Glomerular endothelial cell (primary cell): ENCODE measurements around the gene NCK2. TPM values are rescaled to one million over a fixed set of nuclear protein-coding genes. Genes with fewer than 3 reads are reported as not detected.
"Not testable (repeated sequence)": the region's sequence is repeated elsewhere in the genome, so short reads cannot be mapped to it uniquely, and the experiment has no call there.

Experiments
- DNase-seq: peaks from one replicate; pipeline ENCODE4 v3.0.0-alpha.2; 2011; ENCODE audit warnings: low read depth, low spot score; ENCODE audit errors: extremely low read depth
- total RNA-seq: library from RNA; depleted of rRNA; stranded (reverse); fragments of >200 nt; gene quantifications from 2 replicates; pipeline ENCODE4 v1.2.3, GENCODE V29; 2015

The NCK2 gene
- total RNA-seq, 1 donor from 2014 or later: 44.5 TPM

GRCh38 chr2:105883911-105884694 is 139.4 kb downstream of the NCK2 start:
- DNase-seq: no peak

- no peak for DNase-seq
Measured at GRCh38 chr2:105885456-105885855, 140.7 kb downstream of the NCK2 start.

- DNase-seq: no peak
Measured at GRCh38 chr2:105886029-105886454, 141.3 kb downstream of the NCK2 start.

GRCh38 chr2:105886687-105887086 is 142.0 kb downstream of the NCK2 start:
- no peak for DNase-seq

- DNase-seq: no peak
Measured at GRCh38 chr2:105887256-105887655, 142.5 kb downstream of the NCK2 start.

GRCh38 chr2:105888625-105889024 is 143.9 kb downstream of the NCK2 start:
- DNase-seq: no peak

- no peak for DNase-seq
Measured at GRCh38 chr2:105889046-105889445, 144.3 kb downstream of the NCK2 start.

GRCh38 chr2:105890111-105890510 is 145.4 kb downstream of the NCK2 start:
- DNase-seq: no peak

- DNase-seq: no peak
Measured at GRCh38 chr2:105890856-105891255, 146.1 kb downstream of the NCK2 start.

GRCh38 chr2:105893011-105893995 is 148.6 kb downstream of the NCK2 start:
- no peak for DNase-seq

GRCh38 chr2:105894327-105894944 is 149.7 kb downstream of the NCK2 start:
- no peak for DNase-seq

- DNase-seq: no peak
Measured at GRCh38 chr2:105895990-105896764, 151.5 kb downstream of the NCK2 start.

GRCh38 chr2:105896765-105897163 is 152.1 kb downstream of the NCK2 start:
- no peak for DNase-seq

GRCh38 chr2:105897694-105898093 is 153.0 kb downstream of the NCK2 start:
- not testable (repeated sequence) for DNase-seq

- no peak for DNase-seq
Measured at GRCh38 chr2:105903051-105903674, 158.5 kb downstream of the NCK2 start.

GRCh38 chr2:105904938-105905337 is 160.2 kb downstream of the NCK2 start:
- DNase-seq: no peak

GRCh38 chr2:105906481-105906880 is 161.8 kb downstream of the NCK2 start:
- no peak for DNase-seq

- DNase-seq: no peak
Measured at GRCh38 chr2:105907184-105907583, 162.5 kb downstream of the NCK2 start.

GRCh38 chr2:105909215-105909614 is 164.5 kb downstream of the NCK2 start:
- DNase-seq: no peak
